ENCODE measurements around the gene CYP4Z1.
"Not testable (repeated sequence)": the region's sequence is repeated elsewhere in the genome, so short reads cannot be mapped to it uniquely, and the experiment has no call there.

CYP4Z1 gene

GRCh38 chr1:47137925-47138615 is 71.0 kb downstream of the CYP4Z1 start:
- TF ChIP-seq CTCF (IDR thresholded peaks at IDR 0.05; ENCODE audit: borderline replicate concordance, extremely low read depth, low read length, poor library complexity, severe bottlenecking) (no peak), EZH2 (IDR thresholded peaks at IDR 0.05; ENCODE audit: borderline replicate concordance, low read depth, low read length, severe bottlenecking) (no peak)
- Histone ChIP-seq H3K27ac (ENCODE audit: low read length) (no peak overlapping the region), H3K4me3 (ENCODE audit: low read depth in 1 of 2, low read length in 2 of 2) (no peak overlapping the region), H3K9ac (ENCODE audit: low read depth, low read length) (no peak overlapping the region), H3K79me2 (ENCODE audit: insufficient read depth, low read length) (no peaks in the 10 kb centered on the region), H2AFZ (ENCODE audit: low read depth, low read length) (no peak overlapping the region), H4K20me1 (ENCODE audit: insufficient read depth, low read length) (no peaks in the 10 kb centered on the region), H3K36me3 (ENCODE audit: insufficient read depth, low read length) (no peaks in the 10 kb centered on the region), H3K4me2 (ENCODE audit: insufficient read depth, low read length) (no peak overlapping the region), H3K4me1 (ENCODE audit: insufficient read depth, low read length) (no peaks in the 10 kb centered on the region), H3K27me3 (ENCODE audit: insufficient read depth, low read length, poor library complexity) (peaks cover 6% of the 10 kb centered on the region), H3K9me3 (ENCODE audit: insufficient read depth, low read length, severe bottlenecking) (no peaks in the 10 kb centered on the region)
- ATAC-seq (ENCODE audit: insufficient read depth, low read depth) (no peak), DNase-seq (no peak)

GRCh38 chr1:47140358-47140757 is 73.3 kb downstream of the CYP4Z1 start:
- not testable (repeated sequence) for H2AFZ ChIP-seq (ENCODE audit: low read depth, low read length); H3K4me1 ChIP-seq (ENCODE audit: insufficient read depth, low read length); H3K79me2 ChIP-seq (ENCODE audit: insufficient read depth, low read length); H3K9ac ChIP-seq (ENCODE audit: low read depth, low read length); H3K9me3 ChIP-seq (ENCODE audit: insufficient read depth, low read length, severe bottlenecking); H3K4me2 ChIP-seq (ENCODE audit: insufficient read depth, low read length); DNase-seq; H3K27me3 ChIP-seq (ENCODE audit: insufficient read depth, low read length, poor library complexity); H4K20me1 ChIP-seq (ENCODE audit: insufficient read depth, low read length); ATAC-seq (ENCODE audit: insufficient read depth, low read depth); H3K27ac ChIP-seq (ENCODE audit: low read length); H3K36me3 ChIP-seq (ENCODE audit: insufficient read depth, low read length); H3K4me3 ChIP-seq (ENCODE audit: low read depth in 1 of 2, low read length in 2 of 2)

- H3K9me3 ChIP-seq (ENCODE audit: insufficient read depth, low read length, severe bottlenecking); H3K36me3 ChIP-seq (ENCODE audit: insufficient read depth, low read length); H3K4me3 ChIP-seq (ENCODE audit: low read depth in 1 of 2, low read length in 2 of 2); H3K27ac ChIP-seq (ENCODE audit: low read length); DNase-seq; H4K20me1 ChIP-seq (ENCODE audit: insufficient read depth, low read length); H2AFZ ChIP-seq (ENCODE audit: low read depth, low read length); H3K4me2 ChIP-seq (ENCODE audit: insufficient read depth, low read length); ATAC-seq (ENCODE audit: insufficient read depth, low read depth); H3K79me2 ChIP-seq (ENCODE audit: insufficient read depth, low read length); H3K27me3 ChIP-seq (ENCODE audit: insufficient read depth, low read length, poor library complexity); H3K9ac ChIP-seq (ENCODE audit: low read depth, low read length); H3K4me1 ChIP-seq (ENCODE audit: insufficient read depth, low read length): not testable (repeated sequence)
- TF ChIP-seq CTCF (IDR thresholded peaks at IDR 0.05; ENCODE audit: borderline replicate concordance, extremely low read depth, low read length, poor library complexity, severe bottlenecking): peak; percentile 49
Measured at GRCh38 chr1:47143654-47144053, 76.6 kb downstream of the CYP4Z1 start.

- H3K4me1 ChIP-seq (ENCODE audit: insufficient read depth, low read length); H3K9ac ChIP-seq (ENCODE audit: low read depth, low read length); H3K79me2 ChIP-seq (ENCODE audit: insufficient read depth, low read length); DNase-seq; H3K4me3 ChIP-seq (ENCODE audit: low read depth in 1 of 2, low read length in 2 of 2); H3K9me3 ChIP-seq (ENCODE audit: insufficient read depth, low read length, severe bottlenecking); H3K4me2 ChIP-seq (ENCODE audit: insufficient read depth, low read length); H4K20me1 ChIP-seq (ENCODE audit: insufficient read depth, low read length); H3K36me3 ChIP-seq (ENCODE audit: insufficient read depth, low read length); ATAC-seq (ENCODE audit: insufficient read depth, low read depth); H3K27ac ChIP-seq (ENCODE audit: low read length); H3K27me3 ChIP-seq (ENCODE audit: insufficient read depth, low read length, poor library complexity); H2AFZ ChIP-seq (ENCODE audit: low read depth, low read length): not testable (repeated sequence)
Measured at GRCh38 chr1:47146495-47146894, 79.5 kb downstream of the CYP4Z1 start.

Data from DND-41 (cell line).